Measurements from ENCODE around the gene UGT1A9.

DNA sequence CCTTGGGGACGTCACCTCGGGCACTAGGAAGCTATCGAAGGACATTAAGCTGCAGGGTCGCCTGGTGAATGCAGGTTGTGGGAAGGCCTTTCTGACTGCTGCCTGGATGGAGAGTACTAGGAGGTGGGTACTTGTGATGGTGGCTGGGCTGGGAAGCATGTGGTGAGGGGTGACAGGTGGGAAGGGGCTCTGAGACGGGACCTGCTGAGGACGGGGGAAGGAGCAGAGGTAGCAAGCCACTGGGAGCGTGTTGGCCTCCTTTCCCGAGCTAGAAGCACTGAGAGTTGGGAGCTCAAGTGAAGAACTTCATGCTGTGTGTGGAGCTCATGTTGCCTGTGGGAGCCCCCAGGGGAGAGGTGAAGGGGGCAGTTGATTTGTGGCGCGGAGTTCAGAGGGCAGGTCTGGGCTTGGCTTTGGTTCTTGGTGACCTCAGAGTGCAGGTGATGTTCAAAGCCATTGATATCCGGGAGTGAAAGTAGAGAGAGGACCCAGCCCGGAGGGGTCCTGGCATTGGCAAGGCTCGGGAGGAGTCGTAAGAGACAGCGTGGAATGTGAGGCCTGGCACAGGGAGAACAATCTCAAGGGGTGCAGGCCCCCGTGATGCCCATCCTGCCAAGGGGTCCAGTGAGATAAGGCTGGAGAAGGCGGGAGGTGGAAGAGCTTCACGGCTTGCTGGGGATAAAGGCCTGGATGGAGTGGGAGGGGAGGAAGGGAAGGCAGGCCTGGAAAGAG is 119.6 kb downstream of the UGT1A9 start:
- TF ChIP-seq, protein P1, sequence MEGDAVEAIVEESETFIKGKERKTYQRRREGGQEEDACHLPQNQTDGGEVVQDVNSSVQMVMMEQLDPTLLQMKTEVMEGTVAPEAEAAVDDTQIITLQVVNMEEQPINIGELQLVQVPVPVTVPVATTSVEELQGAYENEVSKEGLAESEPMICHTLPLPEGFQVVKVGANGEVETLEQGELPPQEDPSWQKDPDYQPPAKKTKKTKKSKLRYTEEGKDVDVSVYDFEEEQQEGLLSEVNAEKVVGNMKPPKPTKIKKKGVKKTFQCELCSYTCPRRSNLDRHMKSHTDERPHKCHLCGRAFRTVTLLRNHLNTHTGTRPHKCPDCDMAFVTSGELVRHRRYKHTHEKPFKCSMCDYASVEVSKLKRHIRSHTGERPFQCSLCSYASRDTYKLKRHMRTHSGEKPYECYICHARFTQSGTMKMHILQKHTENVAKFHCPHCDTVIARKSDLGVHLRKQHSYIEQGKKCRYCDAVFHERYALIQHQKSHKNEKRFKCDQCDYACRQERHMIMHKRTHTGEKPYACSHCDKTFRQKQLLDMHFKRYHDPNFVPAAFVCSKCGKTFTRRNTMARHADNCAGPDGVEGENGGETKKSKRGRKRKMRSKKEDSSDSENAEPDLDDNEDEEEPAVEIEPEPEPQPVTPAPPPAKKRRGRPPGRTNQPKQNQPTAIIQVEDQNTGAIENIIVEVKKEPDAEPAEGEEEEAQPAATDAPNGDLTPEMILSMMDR (IDR thresholded peaks at IDR 0.05): no peak
- TF ChIP-seq POLR2A (IDR thresholded peaks at IDR 0.05) (no peak), POLR2AphosphoS5 (IDR thresholded peaks at IDR 0.05; ENCODE audit: insufficient read depth in 1 of 2, low read depth in 1 of 2) (no peak)

Data from vagina (tissue), 2 donors.